Lung (tissue), 12 donors: ENCODE data around the gene NOTCH3. TPM values are rescaled to one million over a fixed set of nuclear protein-coding genes. Genes with fewer than 3 reads are reported as not detected.

Experiments
- ATAC-seq: fragments of 200-7000 bp; cut with Tn5 transposase; one replicate; pipeline ENCODE4 v1.9.1; 2020; ENCODE audit warnings: moderate number of reproducible peaks; ENCODE audit not compliant: insufficient read depth, low FRiP score
- DNase-seq, 3 donors: peaks; one replicate each; pipeline ENCODE4 v3.0.0-alpha.2; 2013 to 2017
- H3K27ac ChIP-seq, 2 donors: one replicate each; pipeline ENCODE4 v1.5.1; 2013; ENCODE audit warnings: mild to moderate bottlenecking in 2 of 2, moderate library complexity in 2 of 2, control low read depth in 1 of 2, inconsistent platforms in 1 of 2, low read depth in 1 of 2, low read length in 1 of 2
- H3K27me3 ChIP-seq, 3 donors: one replicate each; pipeline ENCODE4 v1.5.1; 2013; ENCODE audit warnings: low read length in 2 of 3; ENCODE audit not compliant: control insufficient read depth in 3 of 3, insufficient read depth in 3 of 3
- H3K36me3 ChIP-seq, 4 donors: one replicate each; pipeline ENCODE4 v1.5.1; 2013; ENCODE audit warnings: low read length in 4 of 4, mild to moderate bottlenecking in 1 of 4, moderate library complexity in 1 of 4; ENCODE audit not compliant: control insufficient read depth in 4 of 4, insufficient read depth in 4 of 4
- H3K4me1 ChIP-seq, 5 donors: one replicate each; pipeline ENCODE4 v1.5.1; 2013; ENCODE audit warnings: low read length in 5 of 5, mild to moderate bottlenecking in 2 of 5, moderate library complexity in 1 of 5; ENCODE audit not compliant: control insufficient read depth in 5 of 5, insufficient read depth in 5 of 5
- H3K4me3 ChIP-seq: one replicate; pipeline ENCODE4 v1.5.1; 2013; ENCODE audit warnings: mild to moderate bottlenecking, control low read depth, moderate library complexity
- H3K9ac ChIP-seq, 2 donors: one replicate each; pipeline ENCODE4 v1.5.1; 2013; ENCODE audit warnings: low read length in 2 of 2, control low read depth in 1 of 2; ENCODE audit not compliant: insufficient read depth in 1 of 2
- H3K9me3 ChIP-seq, 4 donors: one replicate each; pipeline ENCODE4 v1.5.1; 2013; ENCODE audit warnings: low read length in 3 of 4, mild to moderate bottlenecking in 1 of 4, moderate library complexity in 1 of 4; ENCODE audit not compliant: control insufficient read depth in 4 of 4, insufficient read depth in 3 of 4
- CTCF ChIP-seq: IDR thresholded peaks from 2 replicates; pipeline ENCODE4 v1.5.1; 2012; ENCODE audit warnings: mild to moderate bottlenecking; ENCODE audit errors: control extremely low read depth, extremely low read depth
- WGBS, 2 donors: extraction: QIAGEN DNeasy Blood & Tissue Kit; methylation state at CpG; one replicate each; pipeline ENCODE4 v1.1.7; 2013; 5-methylcytosine and 5-hydroxymethylcytosine counted together
- polyA plus RNA-seq, 2 donors: library from polyadenylated mRNA; stranded (reverse); fragments of 200-250 nt; gene quantifications; one replicate each; pipeline ENCODE4 v1.2.1, GENCODE V29; 2013
- total RNA-seq, 2 donors: library from RNA; depleted of rRNA in 1 of 2; stranded (reverse); fragments of >200 nt in 1 of 2; gene quantifications; one replicate each; pipeline ENCODE4 v1.2.1, GENCODE V29; 2014 to 2021
- donor health status: control.
- donor health status: control.
- donor health status: Bipolar disorder and iron deficiency.
- donor health status: healthy.
- donor health status: DM: yes; HTN: yes; CAD: no.

NOTCH3 gene
- total and polyA plus RNA-seq, 4 donors, result 13.1 to 81.7 (median 43.1) TPM

GRCh38 chr19:15187026-15188007, 13.5 kb downstream of the NOTCH3 start:
- DNase-seq (no peak), ATAC-seq (no peak)
- 92 to 95% methylated on average over 38 of the region's 38 CpGs for WGBS, 2 donors

GRCh38 chr19:15185188-15185587, 15.6 kb downstream of the NOTCH3 start:
- Histone ChIP-seq H3K27ac (no peak overlapping the region), H3K4me3 (no peak overlapping the region), H3K4me1 (no peaks in the 10 kb centered on the region), H3K9me3 (no peaks in the 10 kb centered on the region), H3K9ac (no peak overlapping the region), H3K27me3 (no peaks in the 10 kb centered on the region), H3K36me3 (peaks cover 0 to 50% (median 23%) of the 10 kb centered on the region in 4 donors)
- 89 to 90% methylated on average over 12 of the region's 12 CpGs for WGBS, 2 donors
- TF ChIP-seq CTCF, result no peak
- DNase-seq (no peak), ATAC-seq (no peak)

More at GRCh38 chr19:15187026-15188007, 13.5 kb downstream of the NOTCH3 start:
- Histone ChIP-seq H3K27me3 (no peaks in the 10 kb centered on the region), H3K9me3 (no peaks in the 10 kb centered on the region), H3K9ac (no peak overlapping the region), H3K27ac (no peak overlapping the region), H3K4me1 (no peaks in the 10 kb centered on the region), H3K4me3 (no peak overlapping the region), H3K36me3 (peaks cover 0 to 45% (median 22%) of the 10 kb centered on the region in 4 donors)
- no peak for TF ChIP-seq CTCF

GRCh38 chr19:15184776-15185175, 16.0 kb downstream of the NOTCH3 start:
- no peaks in the 10 kb centered on the region for H3K4me1 ChIP-seq
- H3K9ac ChIP-seq, result no peak overlapping the region
- H3K27me3 ChIP-seq, result no peaks in the 10 kb centered on the region
- H3K9me3 ChIP-seq, result no peaks in the 10 kb centered on the region
- no peak overlapping the region for H3K4me3 ChIP-seq
- no peak for DNase-seq
- no peak overlapping the region for H3K27ac ChIP-seq
- 43 to 85% methylated on average over 1 to 4 of the region's 4 CpGs for WGBS, 2 donors
- ATAC-seq, result no peak
- peaks cover 0 to 48% (median 23%) of the 10 kb centered on the region in 4 donors for H3K36me3 ChIP-seq
- no peak for TF ChIP-seq CTCF
